PC-9 (cell line): ENCODE measurements around the gene SLC16A4. TPM values are rescaled to one million over a fixed set of nuclear protein-coding genes. Genes with fewer than 3 reads are reported as not detected.
"Not testable (repeated sequence)": the region's sequence is repeated elsewhere in the genome, so short reads cannot be mapped to it uniquely, and the experiment has no call there.

ENCODE experiments used
- BruUV-seq: library from RNA; stranded (reverse); fragments of 400-500 nt; replicated peaks from 2 replicates; lab custom pipeline; 2021; lab: Mats Ljungman, UMichigan
- CTCF ChIA-PET: fragments of 300-600 bp; sonication (Branson Sonifier 250); formaldehyde crosslinking; loops from one replicate; lab custom pipeline; 2022; ENCODE audit warnings: antibody characterized with exemption; lab: Charles Lee
- POLR2A ChIA-PET: fragments of 300-600 bp; sonication (Branson Sonifier 250); formaldehyde crosslinking; loops from one replicate; lab custom pipeline; 2022; ENCODE audit warnings: antibody characterized with exemption; ENCODE audit not compliant: unreplicated experiment; lab: Charles Lee
- DNase-seq, 2 experiments: peaks; one replicate each; pipeline versions ENCODE4 v3.0.0 to v3.0.0-alpha.2; 2015 to 2022; ENCODE audit warnings: mixed read lengths in 1 of 2
- H2AFZ ChIP-seq: fragments of 200-600 bp; sonication (generic); 2 replicates; pipeline ENCODE4 v1.8.1; 2017; ENCODE audit warnings: antibody characterized with exemption
- H3F3A ChIP-seq: fragments of 200-600 bp; sonication (generic); 2 replicates; pipeline ENCODE4 v1.8.1; 2017; ENCODE audit warnings: antibody characterized with exemption, mild to moderate bottlenecking, low read depth; ENCODE audit not compliant: insufficient read depth
- H3K27ac ChIP-seq: fragments of 200-600 bp; sonication (generic); 2 replicates; pipeline ENCODE4 v1.6.1; 2016; ENCODE audit warnings: mixed run types
- H3K27me3 ChIP-seq: fragments of 200-600 bp; sonication (generic); 2 replicates; pipeline ENCODE4 v1.6.1; 2016; ENCODE audit warnings: low read depth, mixed run types; ENCODE audit not compliant: insufficient read depth
- H3K36me3 ChIP-seq: fragments of 200-600 bp; sonication (generic); 2 replicates; pipeline ENCODE4 v1.6.1; 2016; ENCODE audit warnings: low read depth, mixed run types
- H3K4me1 ChIP-seq: fragments of 200-600 bp; sonication (generic); replicated peaks from 2 replicates; pipeline ENCODE4 v1.6.1; 2016; ENCODE audit warnings: mixed run types; ENCODE audit not compliant: insufficient read depth
- H3K4me2 ChIP-seq: fragments of 200-600 bp; sonication (generic); 2 replicates; pipeline ENCODE4 v1.6.1; 2017; ENCODE audit warnings: mixed run types
- H3K4me3 ChIP-seq: fragments of 200-600 bp; sonication (generic); 2 replicates; pipeline ENCODE4 v1.6.1; 2016; ENCODE audit warnings: mixed run types
- H3K79me2 ChIP-seq: fragments of 200-600 bp; sonication (generic); 2 replicates; pipeline ENCODE4 v1.6.1; 2017; ENCODE audit warnings: low read depth, mixed run types
- H3K9me2 ChIP-seq: fragments of 200-600 bp; sonication (generic); 2 replicates; pipeline ENCODE4 v1.8.1; 2017; ENCODE audit warnings: mild to moderate bottlenecking; ENCODE audit not compliant: insufficient read depth
- H3K9me3 ChIP-seq: fragments of 200-600 bp; sonication (generic); 2 replicates; pipeline ENCODE4 v1.8.1; 2016; ENCODE audit warnings: low read depth; ENCODE audit not compliant: insufficient read depth
- H4K20me1 ChIP-seq: fragments of 200-600 bp; sonication (generic); 2 replicates; pipeline ENCODE4 v1.8.1; 2017; ENCODE audit not compliant: insufficient read depth
- CTCF ChIP-seq: fragments of 200-600 bp; sonication (generic); conservative IDR thresholded peaks from 2 replicates; pipeline ENCODE4 v1.6.1; 2017; ENCODE audit warnings: mixed run types, antibody characterized with exemption, mild to moderate bottlenecking, moderate library complexity
- EZH2 ChIP-seq: fragments of 200-600 bp; sonication (generic); IDR thresholded peaks from 2 replicates; pipeline ENCODE4 v1.8.0; 2017; ENCODE audit warnings: antibody characterized with exemption, low read depth
- intact Hi-C: fragments of 100-400 bp; cut with micrococcal nuclease; formaldehyde crosslinking; loops from one replicate; pipeline ENCODE4 v1.10.0; 2022; ENCODE audit not compliant: unreplicated experiment
- total RNA-seq: library from RNA; stranded (reverse); gene quantifications from 2 replicates; pipeline ENCODE4 v1.2.3, GENCODE V29; 2021

SLC16A4 gene
- total RNA-seq, 1 experiment from 2014 or later, result 32.7 TPM

GRCh38 chr1:110407260-110408210, 16.7 kb upstream of the SLC16A4 start, which contains the start of gene LAMTOR5:
LAMTOR5 (minus strand) TSS chr1:110407694; CDS start chr1:110407620, 74 bp downstream.
- no peak for TF ChIP-seq EZH2
- TF ChIP-seq CTCF, result peak; percentile 40; the same call in 1 of the 2 replicates

GRCh38 chr1:110406407-110406806, 15.6 kb upstream of the SLC16A4 start:
- CTCF ChIA-PET, result interaction anchor here (0.6 kb wide), 1 partner anchor 199 kb away, joined by 3 read pairs; no protein-coding TSS in a partner anchor

More at GRCh38 chr1:110407260-110408210, 16.7 kb upstream of the SLC16A4 start, which contains the start of gene LAMTOR5:
- peak within 1 kb of the TSS; percentile 84 for H3K4me3 ChIP-seq
- peaks cover 22% of the 10 kb centered on the region for H3K4me1 ChIP-seq
- H3K79me2 ChIP-seq, result peaks cover 49% of the 10 kb centered on the region
- H3K27ac ChIP-seq, result peak within 1 kb of the TSS; percentile 60
- H3F3A ChIP-seq, result peaks cover 29% of the 10 kb centered on the region; the same call in 1 of the 2 replicates
- no peaks in the 10 kb centered on the region for H3K9me2 ChIP-seq
- peaks cover 29% of the 10 kb centered on the region for H3K36me3 ChIP-seq
- H2AFZ ChIP-seq, result peak within 1 kb of the TSS; percentile 94
- H3K9me3 ChIP-seq, result no peaks in the 10 kb centered on the region
- peak; percentile 93 for DNase-seq
- CTCF ChIA-PET, result no interaction called here
- H4K20me1 ChIP-seq, result no peaks in the 10 kb centered on the region; the same call in 1 of the 2 replicates
- BruUV-seq, result TSS peak; percentile 74
- no peaks in the 10 kb centered on the region for H3K27me3 ChIP-seq
- peak within 1 kb of the TSS; percentile 89 for H3K4me2 ChIP-seq
- POLR2A ChIA-PET, result interaction anchor here (0.7 kb wide), 1 partner anchor 58 kb away, joined by 3 read pairs; no protein-coding TSS in a partner anchor
- intact Hi-C loops, result loop anchor here (1.0 kb wide), 1 partner anchor 69 kb away; no protein-coding TSS in a partner anchor

GRCh38 chr1:110404401-110404800, 13.6 kb upstream of the SLC16A4 start:
- CTCF ChIA-PET, result interaction anchor here (0.8 kb wide), 1 partner anchor 91 kb away, joined by 5 read pairs; no protein-coding TSS in a partner anchor
- Histone ChIP-seq H2AFZ (no peak overlapping the region), H3K27me3 (no peaks in the 10 kb centered on the region), H3K79me2 (peaks cover 49% of the 10 kb centered on the region), H3K4me2 (no peak overlapping the region), H3K9me3 (no peaks in the 10 kb centered on the region), H4K20me1 (no peaks in the 10 kb centered on the region; the same call in 1 of the 2 replicates), H3K27ac (no peak overlapping the region), H3K9me2 (no peaks in the 10 kb centered on the region), H3K36me3 (peaks cover 52% of the 10 kb centered on the region), H3F3A (peaks cover 45% of the 10 kb centered on the region), H3K4me1 (peaks cover 22% of the 10 kb centered on the region), H3K4me3 (no peak overlapping the region)
- no peak for TF ChIP-seq EZH2
- no peak for TF ChIP-seq CTCF
- no TSS peak for BruUV-seq
- POLR2A ChIA-PET, result no interaction called here
- intact Hi-C loops, result no loop called here
- DNase-seq, result no peak

More at GRCh38 chr1:110406407-110406806, 15.6 kb upstream of the SLC16A4 start:
- H3K27me3 ChIP-seq, intact Hi-C loops, H3K9me2 ChIP-seq, H4K20me1 ChIP-seq, H3K9me3 ChIP-seq, POLR2A ChIA-PET, DNase-seq, BruUV-seq: not testable (repeated sequence)
- peaks cover 22% of the 10 kb centered on the region for H3K4me1 ChIP-seq
- peaks cover 49% of the 10 kb centered on the region for H3K79me2 ChIP-seq
- H3K27ac ChIP-seq, result 0 out of 2 replicates have a peak overlapping the region, but pooled peaks have one; percentile 60
- peaks cover 40% of the 10 kb centered on the region for H3F3A ChIP-seq
- H3K36me3 ChIP-seq, result peaks cover 40% of the 10 kb centered on the region
- H2AFZ ChIP-seq, result peak overlapping the region; percentile 94; the same call in 1 of the 2 replicates
- H3K4me3 ChIP-seq, result peak overlapping the region; percentile 84
- peak overlapping the region; percentile 89 for H3K4me2 ChIP-seq
